ENCODE data around the gene RALGAPA2.
A peak's percentile ranks its signal among the peaks of the same experiment; 100 is the strongest.

The RALGAPA2 gene

DNA sequence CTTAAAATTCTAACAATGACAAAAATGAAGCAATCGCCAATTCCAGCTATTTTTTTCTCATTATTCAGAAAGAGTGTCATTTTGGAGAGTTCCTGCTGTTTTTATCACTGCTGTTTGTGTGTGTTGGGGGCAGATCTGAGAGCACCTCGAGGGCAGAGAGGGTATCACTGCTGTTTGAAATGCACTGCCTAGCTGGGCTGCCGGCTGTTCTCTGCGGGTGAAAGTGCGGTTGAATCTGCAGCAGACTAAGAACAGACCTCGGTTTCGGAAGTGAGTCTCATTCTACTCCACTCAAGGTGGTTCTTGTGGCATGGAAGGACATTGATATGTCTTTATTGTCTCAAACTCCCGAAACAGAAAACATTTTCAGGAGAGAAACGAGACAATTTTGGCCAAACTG, 326.3 kb downstream of the RALGAPA2 start:
- no peak for DNase-seq
- in situ Hi-C loops (cut with HindIII; ENCODE audit: low pct_ligation_motif_present, low pct_unique_long_range_greater_than_20kb, low sequenced_read_pairs), result no loop called here

DNA sequence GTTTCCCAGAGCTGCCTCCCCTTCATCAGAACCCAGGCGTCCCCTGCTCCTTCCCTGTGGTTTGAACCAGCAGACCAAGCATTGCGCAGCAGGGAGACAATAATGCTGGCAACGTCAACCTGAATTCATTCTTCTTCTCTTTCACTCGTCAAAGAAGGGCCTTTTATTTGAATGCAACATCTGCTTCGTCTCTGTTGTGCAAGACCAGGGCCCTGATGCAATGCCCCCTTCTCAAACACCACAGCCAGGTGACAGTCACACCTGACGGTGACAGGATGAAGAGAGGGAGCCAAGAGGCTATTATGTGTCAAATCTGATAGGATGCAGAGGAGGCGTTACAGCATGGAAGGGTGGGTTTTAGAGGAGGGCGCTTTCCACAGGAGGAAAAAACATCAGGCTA, 336.6 kb downstream of the RALGAPA2 start:
- in situ Hi-C loops (cut with HindIII; ENCODE audit: low pct_ligation_motif_present, low pct_unique_long_range_greater_than_20kb, low sequenced_read_pairs), result no loop called here
- no peak for DNase-seq

- peak; percentile 21 for DNase-seq
- in situ Hi-C loops (cut with HindIII; ENCODE audit: low pct_ligation_motif_present, low pct_unique_long_range_greater_than_20kb, low sequenced_read_pairs), result no loop called here
Measured at GRCh38 chr20:20373091-20373571, 339.3 kb downstream of the RALGAPA2 start.

DNA sequence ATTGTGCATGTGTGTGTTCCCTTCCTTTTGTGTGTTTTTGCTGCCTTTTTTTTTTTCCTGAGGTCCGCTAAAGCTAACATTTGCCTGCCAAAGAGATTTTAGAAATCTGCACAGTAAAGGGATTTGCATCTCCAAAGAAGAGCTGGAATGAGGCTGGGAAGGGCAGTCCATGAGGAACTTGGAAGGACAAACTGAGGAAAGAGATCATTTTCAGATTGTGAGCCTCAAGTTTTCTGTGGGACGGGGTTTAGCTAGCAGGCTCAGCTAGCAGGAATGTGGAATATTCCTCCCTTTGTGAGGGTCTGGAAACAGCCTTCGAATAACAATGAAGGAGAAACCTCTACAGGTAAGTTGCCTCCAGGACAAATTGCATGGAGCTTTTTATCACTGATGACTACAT, 340.8 kb downstream of the RALGAPA2 start:
- DNase-seq, result no peak
- in situ Hi-C loops (cut with HindIII; ENCODE audit: low pct_ligation_motif_present, low pct_unique_long_range_greater_than_20kb, low sequenced_read_pairs), result no loop called here

- in situ Hi-C loops (cut with HindIII; ENCODE audit: low pct_ligation_motif_present, low pct_unique_long_range_greater_than_20kb, low sequenced_read_pairs), result no loop called here
Measured at GRCh38 chr20:20371083-20371482, 341.4 kb downstream of the RALGAPA2 start.

DNA sequence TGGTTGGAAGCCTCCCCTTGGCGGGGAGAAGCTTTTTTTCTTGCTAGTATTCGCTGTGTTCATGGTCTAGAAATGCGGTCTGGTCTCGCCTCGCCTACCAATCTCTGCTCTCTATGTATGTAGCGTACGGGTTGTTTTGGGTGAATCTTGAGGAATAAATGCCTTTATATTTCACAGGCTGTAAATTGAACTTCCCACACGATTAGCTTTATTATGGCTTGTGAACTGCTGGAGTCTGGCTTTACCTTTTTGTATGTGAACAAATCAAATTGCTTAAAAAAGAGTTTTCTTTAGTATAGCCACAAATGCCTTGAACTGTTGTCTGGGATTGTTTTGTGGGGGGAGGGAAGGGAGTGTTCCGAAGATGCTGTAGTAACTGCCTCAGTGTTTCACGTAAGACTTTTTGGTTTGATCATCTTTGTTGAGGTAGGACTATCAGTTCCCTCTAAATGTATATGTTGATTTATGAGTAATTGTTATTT, 342.3 kb downstream of the RALGAPA2 start:
- in situ Hi-C loops (cut with HindIII; ENCODE audit: low pct_ligation_motif_present, low pct_unique_long_range_greater_than_20kb, low sequenced_read_pairs), result no loop called here
- no peak for DNase-seq

More at GRCh38 chr20:20371083-20371482, 341.4 kb downstream of the RALGAPA2 start:
- no peak for DNase-seq

- DNase-seq, result no peak
- in situ Hi-C loops (cut with HindIII; ENCODE audit: low pct_ligation_motif_present, low pct_unique_long_range_greater_than_20kb, low sequenced_read_pairs), result no loop called here
Measured at GRCh38 chr20:20369250-20370093, 343.0 kb downstream of the RALGAPA2 start.

- peak; percentile 1 for DNase-seq
- in situ Hi-C loops (cut with HindIII; ENCODE audit: low pct_ligation_motif_present, low pct_unique_long_range_greater_than_20kb, low sequenced_read_pairs), result no loop called here
Measured at GRCh38 chr20:20368418-20369249, 343.8 kb downstream of the RALGAPA2 start.

DNA sequence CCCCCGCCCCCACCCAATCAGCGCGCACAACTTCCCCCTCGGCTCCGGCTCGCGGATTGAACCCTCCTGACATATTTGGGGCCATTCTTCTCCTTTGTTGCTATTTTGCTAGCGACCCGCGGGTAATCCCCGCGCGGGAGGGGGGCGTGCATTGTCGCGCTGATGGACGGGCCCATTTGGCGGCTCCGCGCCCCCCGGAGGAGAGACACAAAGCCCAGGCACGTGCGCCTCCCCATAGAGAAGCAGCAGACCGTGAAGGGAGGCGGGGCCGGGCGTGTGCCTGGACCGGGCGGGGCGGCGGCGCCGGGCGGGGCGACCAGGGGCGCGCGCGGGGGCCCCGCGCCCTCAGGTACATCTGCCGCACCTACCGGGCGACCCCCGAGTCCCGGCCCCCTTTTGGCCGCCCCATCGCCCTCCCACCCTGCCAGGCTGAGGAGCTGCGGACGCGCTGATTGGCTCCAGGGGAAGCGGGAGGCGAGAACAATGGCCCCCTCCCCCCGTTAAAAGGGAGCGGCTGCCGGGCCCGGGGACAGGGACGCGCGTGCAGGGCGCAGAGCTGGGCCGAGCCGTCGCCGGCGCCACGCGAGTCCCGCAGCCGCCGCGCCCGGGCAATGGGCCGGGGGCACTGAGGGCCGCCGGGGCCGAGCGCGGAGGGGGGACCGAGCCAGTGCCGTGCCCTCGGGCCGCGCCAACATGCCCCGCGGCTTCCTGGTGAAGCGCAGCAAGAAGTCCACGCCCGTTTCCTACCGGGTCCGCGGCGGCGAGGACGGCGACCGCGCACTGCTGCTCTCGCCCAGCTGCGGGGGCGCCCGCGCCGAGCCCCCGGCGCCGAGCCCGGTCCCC, 344.6 kb downstream of the RALGAPA2 start, which contains the start of gene INSM1:
Gene INSM1 (plus strand): TSS at position 530 of the 843 bp plus-strand sequence. CDS start 164 bp downstream, at position 694.
- DNase-seq, result no peak
- in situ Hi-C loops (cut with HindIII; ENCODE audit: low pct_ligation_motif_present, low pct_unique_long_range_greater_than_20kb, low sequenced_read_pairs), result no loop called here

- DNase-seq, result no peak
- in situ Hi-C loops (cut with HindIII; ENCODE audit: low pct_ligation_motif_present, low pct_unique_long_range_greater_than_20kb, low sequenced_read_pairs), result no loop called here
Measured at GRCh38 chr20:20366876-20367574, 345.4 kb downstream of the RALGAPA2 start.

DNA sequence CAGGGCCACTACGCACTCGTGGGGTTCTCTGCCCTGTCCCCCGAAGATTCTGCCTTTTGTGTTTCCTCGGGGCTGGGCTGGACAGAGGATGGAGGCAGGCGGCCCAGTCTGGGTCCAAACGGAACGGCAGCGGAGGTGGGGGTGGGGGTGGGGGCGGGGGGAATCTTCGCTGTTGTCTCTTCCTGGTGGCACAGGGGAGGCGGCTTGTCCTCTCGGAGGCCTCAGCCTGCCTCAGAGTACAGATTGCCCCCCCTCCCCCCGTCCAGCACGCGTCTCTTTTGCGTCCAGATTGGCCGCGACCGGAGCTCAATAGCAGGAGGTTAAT, 345.9 kb downstream of the RALGAPA2 start:
- in situ Hi-C loops (cut with HindIII; ENCODE audit: low pct_ligation_motif_present, low pct_unique_long_range_greater_than_20kb, low sequenced_read_pairs), result no loop called here
- no peak for DNase-seq

GRCh38 chr20:20365480-20366161, 346.8 kb downstream of the RALGAPA2 start:
- in situ Hi-C loops (cut with HindIII; ENCODE audit: low pct_ligation_motif_present, low pct_unique_long_range_greater_than_20kb, low sequenced_read_pairs), result no loop called here
- DNase-seq, result no peak

GRCh38 chr20:20364593-20365479, 347.6 kb downstream of the RALGAPA2 start:
- in situ Hi-C loops (cut with HindIII; ENCODE audit: low pct_ligation_motif_present, low pct_unique_long_range_greater_than_20kb, low sequenced_read_pairs), result no loop called here
- DNase-seq, result no peak

DNA sequence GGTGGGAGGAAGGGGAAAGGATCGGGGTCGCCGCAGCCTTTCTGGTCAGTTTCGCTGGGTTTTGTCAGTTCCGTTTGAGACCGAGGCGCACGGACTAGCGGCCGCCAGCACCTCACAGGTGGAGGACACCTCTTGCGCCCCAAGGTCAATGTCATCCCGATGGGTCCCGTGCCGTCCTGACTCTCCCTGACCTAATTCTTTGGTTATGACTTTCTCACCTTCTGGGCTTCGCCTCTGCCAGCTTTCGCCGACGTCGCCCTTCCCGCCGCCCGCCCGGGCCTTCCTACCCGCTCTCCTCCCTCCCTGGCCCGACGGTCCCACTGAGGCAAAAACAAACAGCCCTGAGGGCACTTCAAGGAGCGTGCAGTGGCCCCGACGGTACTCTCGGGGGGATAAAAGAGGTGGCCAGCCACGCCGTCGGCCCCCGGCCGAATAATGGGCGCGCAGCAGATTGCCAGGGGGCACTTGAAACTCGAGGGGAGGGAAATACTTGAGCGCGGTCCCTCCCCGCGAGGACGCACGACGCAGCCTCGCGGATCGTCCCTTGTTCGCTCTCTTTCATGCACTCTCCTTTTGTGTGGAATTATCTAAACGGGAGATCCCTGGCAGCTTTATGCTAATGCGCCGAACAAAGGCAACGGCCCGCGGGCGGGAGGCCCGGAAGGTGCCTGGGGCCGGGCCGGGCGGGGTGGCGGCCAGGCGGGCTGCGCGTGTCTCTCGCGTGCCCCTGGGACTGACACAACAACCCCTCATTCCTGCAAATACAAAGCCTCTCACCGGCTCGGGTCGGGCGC, 348.4 kb downstream of the RALGAPA2 start:
- in situ Hi-C loops (cut with HindIII; ENCODE audit: low pct_ligation_motif_present, low pct_unique_long_range_greater_than_20kb, low sequenced_read_pairs), result no loop called here
- DNase-seq, result no peak

- in situ Hi-C loops (cut with HindIII; ENCODE audit: low pct_ligation_motif_present, low pct_unique_long_range_greater_than_20kb, low sequenced_read_pairs), result no loop called here
- DNase-seq, result no peak
Measured at GRCh38 chr20:20363434-20363798, 349.0 kb downstream of the RALGAPA2 start.
